IMR-90 (cell line): ENCODE results near the gene NPIPB2. TPM values are rescaled to one million over a fixed set of nuclear protein-coding genes. Genes with fewer than 3 reads are reported as not detected.

Experiments
- ATAC-seq: fragments of 200-7000 bp; cut with Tn5 transposase; 2 replicates; pipeline ENCODE4 v1.9.1; 2020; ENCODE audit warnings: low read depth, mild to moderate bottlenecking, moderate library complexity
- BruUV-seq: library from RNA; stranded (reverse); fragments of 400-500 nt; replicated peaks from 2 replicates; lab custom pipeline; 2021; lab: Mats Ljungman, UMichigan
- CTCF ChIA-PET: fragments of 300-600 bp; formaldehyde crosslinking; extraction: SDS; loops from one replicate; lab custom pipeline; 2021; ENCODE audit warnings: antibody characterized with exemption; lab: Yijun Ruan, JAX
- POLR2A ChIA-PET: fragments of 300-600 bp; sonication (Branson Sonifier 250); formaldehyde crosslinking; loops from one replicate; lab custom pipeline; 2022; ENCODE audit warnings: antibody characterized with exemption; ENCODE audit not compliant: unreplicated experiment; lab: Charles Lee
- DNase-seq: peaks from one replicate; pipeline ENCODE4 v3.0.0; 2013
- H2AFZ ChIP-seq: replicated peaks from 2 replicates; pipeline ENCODE3; 2013; ENCODE audit warnings: low read length, mild to moderate bottlenecking; ENCODE audit not compliant: poor library complexity
- H2AK5ac ChIP-seq: 2 replicates; pipeline ENCODE4 v1.6.1; 2013; ENCODE audit warnings: low read depth, low read length, inconsistent platforms
- H2AK9ac ChIP-seq: replicated peaks from 2 replicates; pipeline ENCODE3; 2013; ENCODE audit warnings: mild to moderate bottlenecking, low read depth, low read length, moderate library complexity; ENCODE audit not compliant: poor library complexity
- H2BK120ac ChIP-seq: 2 replicates; pipeline ENCODE4 v1.6.1; 2013; ENCODE audit warnings: low read depth, low read length, inconsistent platforms
- H2BK15ac ChIP-seq: 3 replicates; pipeline ENCODE4 v1.6.1; 2013; ENCODE audit warnings: low read depth, low read length, inconsistent platforms
- H2BK20ac ChIP-seq: 2 replicates; pipeline ENCODE4 v1.6.1; 2013; ENCODE audit warnings: low read depth, mild to moderate bottlenecking, inconsistent platforms, low read length, moderate library complexity
- H2BK5ac ChIP-seq: 2 replicates; pipeline ENCODE4 v1.6.1; 2013; ENCODE audit warnings: mild to moderate bottlenecking, low read depth, low read length, inconsistent platforms; ENCODE audit not compliant: poor library complexity, severe bottlenecking
- H3K14ac ChIP-seq: replicated peaks from 2 replicates; pipeline ENCODE4 v1.6.1; 2013; ENCODE audit warnings: low read depth, low read length, inconsistent platforms
- H3K18ac ChIP-seq: 2 replicates; pipeline ENCODE4 v1.6.1; 2013; ENCODE audit warnings: low read depth, low read length, control low read depth
- H3K23ac ChIP-seq: 2 replicates; pipeline ENCODE4 v1.6.1; 2013; ENCODE audit warnings: low read depth, low read length, inconsistent platforms
- H3K27ac ChIP-seq: 2 replicates; pipeline ENCODE4 v1.5.1; 2013; ENCODE audit warnings: mild to moderate bottlenecking, control low read depth, low read length; ENCODE audit not compliant: insufficient read depth
- H3K27me3 ChIP-seq: 2 replicates; pipeline ENCODE4 v1.6.1; 2013; ENCODE audit warnings: low read length; ENCODE audit not compliant: control insufficient read depth, insufficient read depth
- H3K36me3 ChIP-seq: 2 replicates; pipeline ENCODE4 v1.6.1; 2013; ENCODE audit warnings: low read length, mixed read lengths; ENCODE audit not compliant: control insufficient read depth, insufficient read depth
- H3K4ac ChIP-seq: 2 replicates; pipeline ENCODE4 v1.6.1; 2013; ENCODE audit warnings: low read depth, low read length, inconsistent platforms
- H3K4me1 ChIP-seq: 2 replicates; pipeline ENCODE4 v1.6.1; 2013; ENCODE audit warnings: low read length, mixed read lengths; ENCODE audit not compliant: control insufficient read depth, insufficient read depth
- H3K4me2 ChIP-seq: 2 replicates; pipeline ENCODE4 v1.6.1; 2013; ENCODE audit warnings: low read depth, mild to moderate bottlenecking, control low read depth, low read length, moderate library complexity
- H3K4me3 ChIP-seq: 2 replicates; pipeline ENCODE4 v1.5.1; 2013; ENCODE audit warnings: low read depth, mild to moderate bottlenecking, control low read depth, low read length, moderate library complexity; ENCODE audit not compliant: insufficient read depth
- H3K56ac ChIP-seq: 2 replicates; pipeline ENCODE4 v1.6.1; 2013; ENCODE audit warnings: low read length, inconsistent platforms; ENCODE audit not compliant: insufficient read depth; ENCODE audit errors: extremely low read depth
- H3K79me1 ChIP-seq, 2 experiments: 2 replicates each; pipeline ENCODE4 v1.6.1; 2013; ENCODE audit warnings: low read length in 2 of 2, inconsistent platforms in 1 of 2, low read depth in 1 of 2
- H3K9ac ChIP-seq: 2 replicates; pipeline ENCODE4 v1.6.1; 2013; ENCODE audit warnings: low read depth, low read length, control low read depth
- H3K9me1 ChIP-seq: 2 replicates; pipeline ENCODE4 v1.6.1; 2013; ENCODE audit warnings: low read length, inconsistent platforms; ENCODE audit not compliant: insufficient read depth
- H3K9me3 ChIP-seq: 2 replicates; pipeline ENCODE4 v1.6.1; 2013; ENCODE audit warnings: low read length; ENCODE audit not compliant: control insufficient read depth, insufficient read depth
- H4K20me1 ChIP-seq: 2 replicates; pipeline ENCODE4 v1.6.1; 2013; ENCODE audit warnings: low read length, inconsistent platforms; ENCODE audit not compliant: insufficient read depth
- H4K5ac ChIP-seq: 2 replicates; pipeline ENCODE4 v1.6.1; 2013; ENCODE audit warnings: mild to moderate bottlenecking, low read depth, low read length, control low read depth
- H4K8ac ChIP-seq, 2 experiments: 2 replicates each; pipeline ENCODE4 v1.6.1; 2013; ENCODE audit warnings: low read depth in 2 of 2, low read length in 2 of 2, control low read depth in 1 of 2, inconsistent platforms in 1 of 2
- H4K91ac ChIP-seq: 2 replicates; pipeline ENCODE4 v1.6.1; 2013; ENCODE audit warnings: low read depth, low read length, inconsistent platforms; ENCODE audit not compliant: insufficient read depth
- BHLHE40 ChIP-seq: fragments of 150-350 bp; IDR thresholded peaks from 2 replicates; pipeline ENCODE4 v1.6.1; 2016; ENCODE audit warnings: mild to moderate bottlenecking, low read depth, low read length
- CEBPB ChIP-seq: IDR thresholded peaks from 2 replicates; pipeline ENCODE4 v1.6.1; 2012; ENCODE audit warnings: low read depth, low read length, improper control_type of control experiment
- CHD1 ChIP-seq: IDR thresholded peaks from 2 replicates; pipeline ENCODE4 v1.6.1; 2012; ENCODE audit warnings: low read depth, low read length, improper control_type of control experiment
- CTCF ChIP-seq: conservative IDR thresholded peaks from 2 replicates; pipeline ENCODE4 v1.5.1; 2012; ENCODE audit warnings: mild to moderate bottlenecking, low read depth, low read length, improper control_type of control experiment
- ELK1 ChIP-seq: fragments of 150-350 bp; IDR thresholded peaks from 2 replicates; pipeline ENCODE4 v1.6.1; 2016; ENCODE audit warnings: low read depth, mild to moderate bottlenecking, low read length, moderate library complexity, borderline replicate concordance
- MAFK ChIP-seq: IDR thresholded peaks from 2 replicates; pipeline ENCODE4 v1.6.1; 2012; ENCODE audit warnings: low read depth, low read length, improper control_type of control experiment
- MAZ ChIP-seq: IDR thresholded peaks from 2 replicates; pipeline ENCODE4 v1.6.1; 2012; ENCODE audit warnings: low read depth, mild to moderate bottlenecking, low read length, improper control_type of control experiment, moderate library complexity, borderline replicate concordance
- MXI1 ChIP-seq: IDR thresholded peaks from 2 replicates; pipeline ENCODE4 v1.6.1; 2012; ENCODE audit warnings: low read depth, mild to moderate bottlenecking, low read length, moderate library complexity, borderline replicate concordance
- NFE2L2 ChIP-seq: fragments of 150-350 bp; IDR thresholded peaks from 2 replicates; pipeline ENCODE4 v1.6.1; 2016; ENCODE audit warnings: low read depth, mild to moderate bottlenecking, low read length
- RAD21 ChIP-seq: IDR thresholded peaks from 2 replicates; pipeline ENCODE4 v1.6.1; 2012; ENCODE audit warnings: low read length, improper control_type of control experiment
- RCOR1 ChIP-seq: IDR thresholded peaks from 2 replicates; pipeline ENCODE4 v1.6.1; 2012; ENCODE audit warnings: mild to moderate bottlenecking, low read length, improper control_type of control experiment; ENCODE audit not compliant: insufficient replicate concordance
- RFX5 ChIP-seq: IDR thresholded peaks from 2 replicates; pipeline ENCODE4 v1.8.0; 2012; ENCODE audit warnings: low read depth, mild to moderate bottlenecking, low read length, moderate library complexity
- USF2 ChIP-seq: fragments of 150-350 bp; IDR thresholded peaks from 2 replicates; pipeline ENCODE4 v1.6.1; 2017; ENCODE audit warnings: mild to moderate bottlenecking, antibody characterized with exemption, low read length, low read depth
- WGBS, 2 experiments: methylation state at CpG; one replicate each; pipeline versions ENCODE4 v1.1.5 to v1.1.7; 2013; ENCODE audit warnings: missing lambda C conversion rate in 2 of 2; ENCODE audit not compliant: insufficient read length in 1 of 2; ENCODE audit errors: extremely low coverage in 2 of 2; 5-methylcytosine and 5-hydroxymethylcytosine counted together
- dilution Hi-C: fragments of 300-500 bp; cut with HindIII; formaldehyde crosslinking; loops from one replicate; pipeline ENCODE4 v1.14.3; 2018; ENCODE audit warnings: low sequenced_read_pairs; ENCODE audit not compliant: unreplicated experiment
- in situ Hi-C: fragments of 300-500 bp; cut with MboI; formaldehyde crosslinking; loops from 3 replicates; pipeline ENCODE4 v1.14.3; 2019; ENCODE audit warnings: low sequenced_read_pairs, inconsistent platforms, mixed read lengths
- intact Hi-C: fragments of 100-400 bp; cut with micrococcal nuclease; formaldehyde crosslinking; loops from 2 replicates; pipeline ENCODE4 v1.10.0; 2022
- polyA plus RNA-seq, 3 experiments: library from polyadenylated mRNA; depleted of rRNA; stranded (reverse); fragments of >200 nt; gene quantifications; 2 replicates each; pipeline ENCODE4 v1.2.3, GENCODE V29; 2012; ENCODE audit warnings: low replicate concordance in 1 of 3
- total RNA-seq: library from RNA; depleted of rRNA; stranded (reverse); fragments of >200 nt; gene quantifications from 2 replicates; pipeline ENCODE4 v1.2.3, GENCODE V29; 2012

NPIPB2 gene
- total and polyA plus RNA-seq, 2 of the 4 experiments (the other 2 are of a cell fraction): 2.2 to 7.7 TPM

GRCh38 chr16:11985250-11985649 lies 43.4 kb upstream of the NPIPB2 start:
- no peak overlapping the region for H2BK20ac ChIP-seq
- no peak overlapping the region for H3K27ac ChIP-seq
- no peaks in the 10 kb centered on the region for H3K9me3 ChIP-seq
- H3K23ac ChIP-seq: no peak overlapping the region
- H2BK5ac ChIP-seq: no peak overlapping the region
- intact Hi-C loops (no loop called here), dilution Hi-C loops (no loop called here), in situ Hi-C loops (no loop called here)
- H4K5ac ChIP-seq: no peak overlapping the region
- no TSS peak for BruUV-seq
- WGBS, 2 experiments: 71% methylated on average over 1 of the region's 5 CpGs; no CpG with 5 or more reads in 1 of the 2 experiments
- H3K79me1 ChIP-seq: peaks cover 24 to 72% of the 10 kb centered on the region in 2 experiments
- H3K9me1 ChIP-seq: no peaks in the 10 kb centered on the region; the same call in 1 of the 2 replicates
- H3K4ac ChIP-seq: no peak overlapping the region
- H3K4me3 ChIP-seq: no peak overlapping the region
- no peak overlapping the region for H3K9ac ChIP-seq
- H4K20me1 ChIP-seq: no peaks in the 10 kb centered on the region; the same call in 1 of the 2 replicates
- ATAC-seq: no peak
- H2BK15ac ChIP-seq: no peak overlapping the region
- H3K14ac ChIP-seq: no peak overlapping the region
- no peaks in the 10 kb centered on the region for H3K36me3 ChIP-seq
- no peak overlapping the region for H4K91ac ChIP-seq
- no peak overlapping the region for H2AK9ac ChIP-seq
- TF ChIP-seq ELK1 (no peak), CHD1 (no peak), RAD21 (no peak), NFE2L2 (no peak), MAZ (no peak), CTCF (no peak), CEBPB (no peak), MAFK (no peak), BHLHE40 (no peak), MXI1 (no peak), RCOR1 (no peak), RFX5 (no peak), USF2 (no peak)
- no peak overlapping the region for H2BK120ac ChIP-seq
- ChIA-PET CTCF (no interaction called here), POLR2A (no interaction called here)
- DNase-seq: no peak
- no peaks in the 10 kb centered on the region for H3K27me3 ChIP-seq
- no peak overlapping the region for H4K8ac ChIP-seq
- no peak overlapping the region for H2AFZ ChIP-seq
- H3K4me2 ChIP-seq: no peak overlapping the region
- H3K4me1 ChIP-seq: no peaks in the 10 kb centered on the region
- H3K18ac ChIP-seq: no peak overlapping the region
- no peak overlapping the region for H2AK5ac ChIP-seq
- no peak overlapping the region for H3K56ac ChIP-seq
